AG10803 (cell line): Measurements from ENCODE around the gene CLRN3.

Source experiments
- DNase-seq: peaks from one replicate; pipeline ENCODE4 v3.0.0; 2010; ENCODE audit warnings: low read depth
- H3K4me3 ChIP-seq: 2 replicates; pipeline ENCODE4 v1.5.1; 2011; ENCODE audit warnings: mild to moderate bottlenecking, low read length, control low read depth
- TF ChIP-seq, protein P1 (sequence below): conservative IDR thresholded peaks from 2 replicates; pipeline ENCODE4 v1.5.1; 2011; ENCODE audit warnings: mild to moderate bottlenecking, low read length, control low read depth, inconsistent platforms

The CLRN3 gene

DNA sequence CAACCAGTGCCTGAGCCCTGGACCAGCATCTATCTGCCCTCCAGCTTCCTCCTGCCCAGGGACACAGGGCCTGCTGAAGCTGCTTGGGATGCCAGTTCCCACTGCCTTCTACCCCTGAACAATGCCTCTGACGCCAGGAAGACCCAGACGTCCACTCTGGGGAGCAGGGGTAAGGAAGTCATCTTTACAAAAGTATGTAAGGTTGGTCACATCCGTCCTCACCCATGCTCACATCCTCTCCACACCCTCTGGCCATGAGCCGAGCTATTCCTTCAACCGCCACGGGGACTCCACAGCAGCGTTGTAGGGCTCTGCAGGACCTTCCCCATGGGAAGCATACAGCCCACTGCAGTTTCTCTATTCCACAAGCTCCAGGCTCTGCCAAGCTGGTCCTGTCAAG, 58.5 kb downstream of the CLRN3 start:
- DNase-seq, result no peak
- H3K4me3 ChIP-seq, result no peak overlapping the region
- TF ChIP-seq, protein P1, sequence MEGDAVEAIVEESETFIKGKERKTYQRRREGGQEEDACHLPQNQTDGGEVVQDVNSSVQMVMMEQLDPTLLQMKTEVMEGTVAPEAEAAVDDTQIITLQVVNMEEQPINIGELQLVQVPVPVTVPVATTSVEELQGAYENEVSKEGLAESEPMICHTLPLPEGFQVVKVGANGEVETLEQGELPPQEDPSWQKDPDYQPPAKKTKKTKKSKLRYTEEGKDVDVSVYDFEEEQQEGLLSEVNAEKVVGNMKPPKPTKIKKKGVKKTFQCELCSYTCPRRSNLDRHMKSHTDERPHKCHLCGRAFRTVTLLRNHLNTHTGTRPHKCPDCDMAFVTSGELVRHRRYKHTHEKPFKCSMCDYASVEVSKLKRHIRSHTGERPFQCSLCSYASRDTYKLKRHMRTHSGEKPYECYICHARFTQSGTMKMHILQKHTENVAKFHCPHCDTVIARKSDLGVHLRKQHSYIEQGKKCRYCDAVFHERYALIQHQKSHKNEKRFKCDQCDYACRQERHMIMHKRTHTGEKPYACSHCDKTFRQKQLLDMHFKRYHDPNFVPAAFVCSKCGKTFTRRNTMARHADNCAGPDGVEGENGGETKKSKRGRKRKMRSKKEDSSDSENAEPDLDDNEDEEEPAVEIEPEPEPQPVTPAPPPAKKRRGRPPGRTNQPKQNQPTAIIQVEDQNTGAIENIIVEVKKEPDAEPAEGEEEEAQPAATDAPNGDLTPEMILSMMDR, result no peak

DNA sequence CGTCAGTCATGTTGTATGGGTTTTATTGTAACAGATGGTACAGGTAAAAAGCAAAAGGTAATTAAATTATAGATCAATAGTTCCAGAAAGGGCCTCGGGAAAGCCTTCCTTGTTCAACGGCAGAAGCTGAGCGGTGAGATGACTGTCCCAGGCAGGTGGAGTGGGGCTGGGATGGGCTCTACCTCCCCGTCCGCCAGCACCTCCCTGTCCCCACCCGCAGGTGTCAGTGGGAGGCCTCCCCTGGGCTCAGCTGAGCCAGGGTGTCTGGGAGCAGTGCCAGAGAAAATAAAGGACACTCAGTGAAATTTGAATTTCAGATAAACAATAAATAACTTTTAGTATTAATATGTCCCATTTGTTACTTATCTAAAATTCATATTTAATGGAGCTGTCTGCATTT, 58.9 kb downstream of the CLRN3 start:
- TF ChIP-seq, protein P1, result no peak
- no peak for DNase-seq
- no peak overlapping the region for H3K4me3 ChIP-seq

GRCh38 chr10:127832501-127832900, 60.2 kb downstream of the CLRN3 start:
- TF ChIP-seq, protein P1, result no peak
- no peak for DNase-seq
- no peak overlapping the region for H3K4me3 ChIP-seq

GRCh38 chr10:127830414-127830813, 62.3 kb downstream of the CLRN3 start:
- TF ChIP-seq, protein P1, result no peak
- no peak overlapping the region for H3K4me3 ChIP-seq
- no peak for DNase-seq
